GM18526 (cell line): Measurements from ENCODE around the gene POC1A.

Experiments
- POLR2A ChIP-seq: IDR thresholded peaks from 3 replicates; pipeline ENCODE4 v1.6.1; 2011; ENCODE audit not compliant: insufficient read length; ENCODE audit errors: extremely low read depth

POC1A gene

DNA sequence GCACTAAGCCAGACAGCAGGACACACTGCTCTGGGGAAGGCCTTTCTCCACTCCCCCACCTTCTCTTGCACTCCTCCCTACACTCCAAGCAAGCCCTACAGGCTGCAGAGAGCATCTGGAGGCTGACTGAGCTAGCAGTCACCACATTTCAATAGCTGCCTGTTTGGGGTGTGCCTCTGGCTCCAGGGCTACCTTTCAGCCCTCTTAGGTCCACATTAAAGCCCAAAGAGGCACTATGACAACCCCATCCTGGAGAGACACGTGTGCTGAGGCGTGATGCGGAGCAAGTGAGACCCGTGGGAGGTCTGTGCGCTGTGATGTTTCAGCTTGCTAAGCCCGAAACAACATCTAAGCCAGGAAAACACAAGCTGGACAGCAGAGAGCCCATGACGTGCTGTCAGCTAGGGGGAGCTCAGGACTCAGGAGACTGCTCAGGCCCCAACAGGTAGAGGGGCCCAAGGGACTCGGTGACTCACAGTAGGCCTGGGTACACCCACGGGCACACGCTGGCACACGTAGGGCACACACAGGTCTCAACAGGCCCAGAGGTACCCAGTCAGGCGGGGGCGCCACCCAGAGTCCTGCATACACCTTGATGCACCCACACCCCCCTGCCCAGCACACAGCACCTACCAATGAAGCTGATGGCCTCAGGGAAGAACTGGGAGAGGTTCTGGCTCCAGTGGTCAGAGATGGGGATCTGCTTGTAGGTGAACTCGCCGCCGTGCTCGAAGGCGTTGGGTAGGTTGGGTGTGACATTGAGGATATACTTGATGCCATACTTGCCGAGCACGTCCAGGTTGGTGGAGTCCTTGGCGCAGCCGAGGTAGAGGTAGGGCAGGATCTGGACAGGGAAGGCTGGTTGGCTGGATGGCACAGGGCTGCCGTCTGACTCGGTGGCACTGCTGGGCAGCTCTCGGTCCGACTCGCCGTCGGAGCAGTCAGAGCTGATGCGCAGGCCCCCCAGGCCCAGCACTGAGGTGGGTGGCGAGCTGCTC lies 100.6 kb downstream of the POC1A start:
- no peak for TF ChIP-seq POLR2A

DNA sequence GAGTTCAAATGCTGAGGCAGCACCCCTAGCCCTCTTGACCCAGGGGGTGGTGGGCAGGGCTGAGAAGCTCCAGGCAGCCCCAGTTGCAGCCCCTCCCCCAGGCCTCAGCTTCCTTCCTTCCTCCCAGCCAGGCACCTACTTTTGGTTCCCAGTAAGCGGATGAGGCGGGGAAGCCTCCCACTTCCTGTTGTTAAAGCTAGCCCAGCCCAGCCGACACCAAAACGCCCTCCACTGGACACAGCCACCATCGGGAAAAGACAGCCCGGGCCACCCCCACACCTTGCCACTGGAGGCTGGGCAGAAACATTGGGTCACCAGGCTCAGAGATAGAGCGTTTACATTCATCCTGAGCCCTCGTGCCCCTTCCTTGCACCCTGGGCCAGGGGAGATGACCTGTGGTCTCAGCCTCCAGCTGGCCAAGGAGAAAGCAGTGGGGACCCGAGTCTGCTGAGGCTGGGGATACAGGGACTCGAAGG lies 101.4 kb downstream of the POC1A start:
- TF ChIP-seq POLR2A = no peak

DNA sequence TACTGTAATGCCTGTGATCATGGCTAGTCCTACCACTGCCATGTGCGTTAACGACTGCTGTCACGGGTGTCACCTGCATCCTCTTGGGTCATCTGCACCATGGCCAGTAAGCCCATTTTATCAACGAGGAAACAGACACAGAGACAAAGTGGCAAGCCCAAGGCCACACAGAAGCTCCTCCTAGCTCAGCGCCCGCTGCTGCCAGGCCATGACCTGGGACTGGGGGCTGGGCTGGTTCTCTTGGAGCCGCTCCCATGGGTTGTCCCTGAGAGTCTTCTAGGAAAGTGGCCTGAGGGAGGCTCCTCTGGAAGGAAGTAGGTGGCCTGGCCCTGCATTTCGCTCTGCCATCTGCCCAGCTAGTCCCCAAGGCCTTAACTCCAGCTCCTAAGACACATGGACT lies 102.8 kb downstream of the POC1A start:
- no peak for TF ChIP-seq POLR2A

DNA sequence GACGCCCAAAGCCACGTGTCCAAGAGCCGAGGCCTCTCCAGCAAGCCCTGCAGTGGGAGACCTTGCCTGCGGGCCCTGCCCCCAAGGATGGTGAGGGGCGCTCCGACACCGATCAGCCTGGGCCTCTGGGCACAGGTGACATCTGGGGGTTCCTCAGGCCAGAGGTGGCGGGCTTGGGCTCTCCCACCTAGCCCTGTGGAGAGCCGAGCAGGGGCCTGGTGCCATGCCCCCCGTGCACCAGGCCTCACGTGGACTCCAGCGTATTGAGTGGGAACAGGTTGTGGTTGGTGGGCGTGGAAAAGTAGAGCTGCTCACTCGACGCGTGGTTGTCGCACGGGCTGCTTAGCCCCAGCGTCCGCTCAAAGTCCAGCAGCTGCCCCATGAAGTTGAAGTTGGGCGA lies 103.7 kb downstream of the POC1A start:
- TF ChIP-seq POLR2A = no peak

DNA sequence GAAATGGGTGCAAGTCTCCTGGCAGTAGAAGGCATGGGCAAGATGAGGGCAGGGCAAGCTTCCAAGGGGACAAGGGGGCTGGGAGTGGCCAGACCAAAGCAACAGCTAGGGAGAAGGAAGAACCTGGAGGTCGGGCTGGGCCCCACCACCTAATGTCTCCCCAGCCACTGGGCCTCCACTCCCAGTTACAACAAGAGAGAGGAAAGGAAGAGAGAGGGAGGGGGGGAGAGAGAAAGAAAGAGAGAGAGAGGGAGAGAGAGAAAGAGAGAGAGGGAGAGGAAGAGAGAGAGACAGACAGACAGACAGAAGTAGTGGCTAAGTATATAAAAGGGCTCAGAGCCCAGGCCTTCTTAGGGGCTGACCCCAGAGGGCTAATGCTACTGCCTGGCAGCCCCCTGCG lies 104.7 kb downstream of the POC1A start:
- TF ChIP-seq POLR2A = no peak

DNA sequence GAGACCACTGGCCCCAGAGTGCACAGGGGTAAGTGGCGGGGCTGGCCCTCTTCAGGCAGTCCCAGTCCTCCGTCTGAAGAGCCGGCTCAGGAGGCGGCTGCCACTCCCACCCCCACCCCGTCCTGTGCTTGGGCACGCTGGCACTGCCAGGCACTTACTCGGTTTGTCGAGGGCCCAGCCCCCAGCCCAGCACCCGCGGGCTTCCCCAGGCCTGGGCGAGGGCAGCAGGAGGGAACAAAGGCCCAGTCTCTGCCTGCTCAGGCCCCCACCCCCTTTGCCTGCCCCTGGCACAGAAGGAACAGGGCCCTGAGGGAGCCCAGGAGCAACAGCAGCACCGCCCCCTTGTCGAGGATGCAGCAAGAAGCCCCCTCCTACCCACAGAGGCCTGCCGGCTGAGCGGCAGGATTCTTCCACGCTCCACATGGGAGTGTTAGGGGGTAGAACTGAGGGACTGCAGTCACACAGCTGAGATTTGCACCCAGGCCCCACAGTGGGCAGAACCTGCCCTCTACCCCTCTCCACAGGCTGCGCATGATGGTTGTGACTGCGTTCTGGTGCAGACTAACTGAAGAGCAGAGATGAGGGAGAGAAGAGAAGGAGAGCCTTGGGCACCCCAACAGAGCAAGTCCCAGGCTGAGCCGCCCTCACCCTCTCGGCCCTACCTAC lies 106.8 kb downstream of the POC1A start:
- TF ChIP-seq POLR2A = no peak

DNA sequence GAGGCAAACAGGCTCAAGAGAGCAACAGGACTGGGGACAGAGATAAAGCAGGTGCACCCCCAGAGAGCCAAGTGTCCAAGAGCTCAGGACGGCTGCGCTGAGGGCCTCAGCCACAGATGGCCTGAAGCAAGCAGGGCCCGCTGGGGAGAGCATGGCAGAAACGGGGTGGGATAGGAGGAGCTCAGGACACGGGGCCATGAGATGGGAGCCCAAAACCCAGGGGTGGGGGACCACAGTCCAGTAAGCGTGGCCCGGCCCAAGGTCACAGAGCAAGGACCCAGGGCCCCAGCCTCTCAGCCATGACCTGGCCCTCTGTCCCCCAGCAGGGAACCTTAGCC lies 107.4 kb downstream of the POC1A start:
- no peak for TF ChIP-seq POLR2A

DNA sequence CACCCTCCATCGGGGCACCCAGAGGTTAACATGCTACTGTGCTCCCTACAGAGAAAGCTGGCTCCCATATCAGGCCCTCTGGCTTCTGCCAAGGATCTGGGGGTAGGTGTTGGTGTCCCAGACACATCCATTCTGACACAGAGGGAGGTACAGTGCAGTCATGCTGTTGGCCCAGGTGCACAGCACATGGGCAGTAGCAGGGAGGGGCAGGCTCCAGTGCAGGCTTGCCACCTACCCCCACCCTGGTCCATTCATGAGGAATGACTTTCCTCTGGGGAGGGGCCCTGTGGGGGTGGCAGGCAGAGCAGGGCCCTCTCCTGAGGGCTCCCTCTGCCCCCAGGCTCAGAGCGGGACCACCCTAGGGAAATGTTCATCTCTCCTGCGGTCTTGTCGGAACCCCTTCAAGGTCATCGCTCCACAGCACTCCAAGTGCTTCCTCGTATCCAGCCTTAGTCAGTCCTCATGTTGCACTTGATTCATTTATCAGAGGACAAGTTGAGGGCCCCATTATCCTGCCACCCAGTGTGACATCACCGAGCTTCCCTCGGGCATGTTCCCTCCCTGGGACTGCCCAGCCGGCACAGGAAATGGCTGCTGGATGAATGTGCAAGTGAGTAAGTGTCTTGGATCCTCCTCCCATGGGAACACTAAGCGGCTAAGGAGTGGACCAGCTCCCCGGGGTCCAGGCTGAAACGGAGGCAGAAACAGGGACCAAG lies 107.9 kb downstream of the POC1A start:
- no peak for TF ChIP-seq POLR2A

DNA sequence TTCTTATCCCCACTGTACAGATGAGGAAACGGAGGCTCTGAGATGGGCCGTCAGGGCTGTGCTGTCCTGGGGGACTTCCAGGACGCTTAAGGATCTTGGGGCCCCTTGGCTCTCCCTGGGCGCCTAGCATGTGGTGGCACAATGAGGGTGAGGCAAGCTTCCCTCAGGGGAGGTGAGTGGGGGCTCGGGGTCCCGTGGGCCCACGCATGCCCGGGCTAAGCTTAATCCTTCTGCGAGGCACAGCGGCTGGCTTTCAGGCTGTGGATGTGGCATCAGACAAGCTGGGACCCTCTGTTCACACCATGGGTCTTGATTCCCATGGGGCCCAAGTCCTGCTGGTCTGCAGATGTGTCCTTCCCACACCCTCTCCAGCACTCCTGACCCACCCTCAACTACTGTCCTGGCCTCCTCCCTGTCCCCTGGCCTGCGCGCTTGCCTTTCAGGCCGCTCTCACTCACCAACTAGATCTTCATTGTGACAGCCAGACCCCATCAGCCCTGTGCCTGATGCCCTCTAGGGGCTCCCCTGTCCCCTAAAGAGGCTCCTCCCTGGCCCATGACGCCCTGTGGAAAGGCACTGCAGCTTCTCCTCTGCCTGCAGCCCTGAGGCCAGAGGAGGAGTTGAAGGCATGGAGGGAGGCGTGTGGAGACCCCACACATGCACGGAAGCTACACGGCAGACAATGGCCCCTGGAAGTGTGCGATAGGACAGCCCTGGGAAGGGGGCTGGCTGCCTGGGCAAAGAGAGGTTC lies 109.2 kb downstream of the POC1A start:
- TF ChIP-seq POLR2A = no peak

DNA sequence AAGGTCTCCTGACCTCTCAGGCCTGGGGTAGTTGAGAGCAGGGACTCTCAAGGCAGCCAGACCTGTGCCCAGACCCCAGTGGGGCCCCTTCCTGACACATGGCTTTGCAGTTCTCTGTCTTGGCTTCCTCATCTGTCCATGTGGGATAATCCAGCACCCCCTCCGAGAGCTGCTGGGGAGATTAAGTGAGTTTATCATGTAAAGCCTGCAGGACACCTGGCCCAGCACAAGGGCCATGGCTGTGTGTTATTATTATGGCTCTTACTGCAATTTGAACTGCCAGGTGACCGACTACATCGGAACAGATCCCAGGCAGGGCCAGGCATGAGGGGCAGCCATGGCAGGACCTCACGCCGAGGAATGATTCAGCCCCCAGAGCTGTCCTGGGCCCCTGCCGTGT lies 110.5 kb downstream of the POC1A start:
- no peak for TF ChIP-seq POLR2A

DNA sequence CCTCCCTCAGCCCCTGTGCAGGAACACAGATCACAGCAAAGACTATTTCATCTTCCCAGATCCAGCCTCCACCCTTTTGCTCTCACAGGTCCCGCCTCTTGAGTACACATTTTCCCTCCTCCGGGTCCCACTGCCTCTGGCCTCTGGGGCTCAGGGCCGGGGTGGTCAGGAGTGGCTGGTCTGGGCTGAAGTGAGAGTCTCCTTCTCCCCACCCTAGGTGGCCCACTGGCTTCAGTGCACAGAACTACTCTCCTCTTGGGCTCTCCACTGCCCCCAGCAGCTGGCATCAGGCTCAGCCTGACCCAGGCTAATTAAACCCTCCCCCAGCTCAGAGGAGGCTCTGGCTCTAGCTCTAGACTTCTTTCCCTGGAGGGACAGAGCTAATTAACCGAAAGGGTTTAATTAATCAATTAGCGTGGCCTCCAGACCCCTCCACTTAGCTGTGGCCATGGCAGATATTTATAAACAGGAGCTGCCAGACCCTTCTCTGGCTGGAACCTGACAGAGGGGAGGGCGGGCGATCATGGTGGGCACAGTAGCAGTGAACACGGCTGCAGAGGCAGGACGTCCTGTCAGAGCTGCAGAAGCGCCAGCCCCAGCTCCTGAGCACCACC lies 113.0 kb downstream of the POC1A start:
- no peak for TF ChIP-seq POLR2A

DNA sequence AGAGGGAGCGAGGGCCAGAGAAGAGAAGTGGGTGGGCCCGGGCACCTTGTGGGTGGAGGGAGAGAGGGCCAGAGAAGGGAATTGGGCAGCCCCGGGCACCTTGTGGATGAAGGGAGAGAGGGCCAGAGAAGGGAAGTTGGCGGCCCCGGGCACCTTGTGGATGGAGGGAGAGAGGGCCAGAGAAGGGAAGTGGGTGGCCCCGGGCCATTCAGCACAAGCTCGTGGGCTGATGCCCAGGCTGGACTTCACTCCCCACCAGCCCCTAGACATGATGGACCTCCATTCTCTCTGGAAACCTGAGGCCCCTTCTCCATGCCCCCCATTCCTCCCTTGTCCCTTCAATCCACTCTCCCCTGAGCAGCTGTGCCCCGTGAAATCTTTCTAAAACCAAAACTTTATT lies 113.6 kb downstream of the POC1A start:
- TF ChIP-seq POLR2A = no peak

DNA sequence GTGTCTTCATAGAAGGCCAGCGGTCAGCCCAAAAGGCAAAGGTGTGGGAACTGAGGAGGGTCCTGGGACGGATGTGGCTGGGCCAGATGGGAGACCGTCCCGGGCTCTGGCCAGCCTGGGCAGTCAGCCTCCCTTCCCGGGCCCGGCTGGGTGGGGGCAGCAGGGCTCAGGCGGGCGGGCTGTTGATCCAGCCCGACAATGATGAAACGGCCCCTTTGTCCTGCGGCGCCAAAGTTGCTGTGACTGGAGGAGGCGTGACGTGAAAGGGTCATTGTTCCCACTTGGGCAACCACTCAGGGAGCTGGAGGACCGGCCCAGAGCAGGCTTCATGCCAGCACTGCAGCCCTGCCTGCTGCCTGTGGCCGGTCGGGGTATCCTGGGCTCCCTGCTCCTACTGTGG lies 114.4 kb downstream of the POC1A start:
- TF ChIP-seq POLR2A = no peak

DNA sequence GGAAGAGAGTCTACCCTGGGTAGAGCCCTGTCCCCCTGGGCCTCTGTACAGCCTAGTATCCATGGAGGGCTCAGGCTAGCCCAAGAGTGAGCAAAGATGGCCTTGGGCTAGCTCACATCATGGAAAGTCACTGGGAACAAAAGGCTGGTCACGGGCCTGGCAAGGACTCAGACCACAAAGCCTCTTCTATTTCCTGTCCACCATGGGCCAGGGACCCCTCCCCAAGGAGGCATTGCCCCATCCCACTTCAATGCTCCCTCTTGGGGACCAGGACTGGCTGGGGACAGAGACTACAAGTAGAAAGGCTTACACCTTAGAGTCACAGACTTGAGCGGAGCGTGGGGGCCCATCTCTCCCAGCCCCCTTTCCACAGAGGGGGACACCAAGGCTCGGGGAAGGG lies 114.8 kb downstream of the POC1A start:
- no peak for TF ChIP-seq POLR2A

DNA sequence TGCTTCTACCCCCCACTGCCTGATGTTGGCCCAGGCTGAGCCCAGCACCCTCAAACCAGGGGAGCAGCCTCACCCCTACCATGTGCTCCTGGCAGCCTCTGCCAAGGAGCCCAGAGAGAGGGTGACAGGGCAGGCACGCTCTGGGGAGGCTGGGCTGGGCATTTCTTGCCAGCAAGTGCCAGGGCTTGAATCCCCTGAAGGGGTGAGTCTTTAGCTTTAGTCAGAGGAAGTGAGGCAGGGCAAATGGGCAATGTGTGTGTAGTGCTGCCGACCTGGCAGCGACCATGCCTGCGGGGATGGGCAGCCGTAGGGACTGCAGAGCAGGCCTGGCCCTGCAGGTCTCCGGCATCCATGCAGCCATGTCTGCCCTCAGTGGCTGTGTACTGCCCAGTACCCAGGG lies 116.0 kb downstream of the POC1A start:
- no peak for TF ChIP-seq POLR2A

DNA sequence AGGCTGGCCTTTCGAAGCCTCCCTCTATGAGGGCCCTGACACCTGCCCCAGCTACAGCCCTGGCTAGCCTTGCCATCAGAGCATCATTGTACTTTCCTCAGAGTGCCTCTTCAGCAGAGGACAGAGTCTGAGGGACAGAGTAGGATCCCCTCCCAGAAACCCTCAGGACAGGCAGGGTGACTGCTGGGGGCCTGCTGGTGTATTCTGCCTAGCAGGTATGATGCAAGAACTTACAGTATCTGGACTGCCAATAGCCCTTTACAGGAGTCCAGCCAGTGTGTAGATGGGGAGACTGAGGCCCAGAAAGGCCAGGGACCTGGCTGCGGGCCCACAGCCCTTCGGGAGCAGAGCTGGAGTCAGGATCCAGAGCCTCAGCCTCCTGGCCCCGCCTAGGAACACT lies 116.9 kb downstream of the POC1A start:
- no peak for TF ChIP-seq POLR2A
